ENCODE measurements around the gene KRT8.
"Not testable (repeated sequence)": the region's sequence is repeated elsewhere in the genome, so short reads cannot be mapped to it uniquely, and the experiment has no call there.

Gene KRT8

GRCh38 chr12:52904509-52905300 lies at the start of gene KRT8:
TSS of gene KRT8 (minus strand) at chr12:52905076. CDS start at chr12:52904981, 95 bp downstream.
- not testable (repeated sequence) for ATAC-seq

- ATAC-seq: no peak
Measured at GRCh38 chr12:52953181-52953841, 48.4 kb upstream of the KRT8 start.

GRCh38 chr12:52952076-52952801 lies 47.4 kb upstream of the KRT8 start:
- no peak for ATAC-seq

- ATAC-seq: no peak
Measured at GRCh38 chr12:52951640-52952039, 46.8 kb upstream of the KRT8 start.

- ATAC-seq: no peak
Measured at GRCh38 chr12:52951126-52951525, 46.2 kb upstream of the KRT8 start.

- ATAC-seq: no peak
Measured at GRCh38 chr12:52950553-52950952, 45.7 kb upstream of the KRT8 start.

- no peak for ATAC-seq
Measured at GRCh38 chr12:52949413-52950331, 44.8 kb upstream of the KRT8 start.

- no peak for ATAC-seq
Measured at GRCh38 chr12:52947738-52948423, 43.0 kb upstream of the KRT8 start.

GRCh38 chr12:52946797-52947547 lies 42.1 kb upstream of the KRT8 start:
- no peak for ATAC-seq

GRCh38 chr12:52946334-52946733 lies 41.5 kb upstream of the KRT8 start:
- ATAC-seq: no peak

GRCh38 chr12:52945389-52946232 lies 40.7 kb upstream of the KRT8 start:
- no peak for ATAC-seq

GRCh38 chr12:52944683-52945388 lies 40.0 kb upstream of the KRT8 start:
- no peak for ATAC-seq

- no peak for ATAC-seq
Measured at GRCh38 chr12:52942901-52943181, 38.0 kb upstream of the KRT8 start.

GRCh38 chr12:52942066-52942900 lies 37.4 kb upstream of the KRT8 start:
- no peak for ATAC-seq

- no peak for ATAC-seq
Measured at GRCh38 chr12:52929538-52929937, 24.7 kb upstream of the KRT8 start.

GRCh38 chr12:52927964-52928363 lies 23.1 kb upstream of the KRT8 start:
- no peak for ATAC-seq

- no peak for ATAC-seq
Measured at GRCh38 chr12:52926596-52927234, 21.8 kb upstream of the KRT8 start.
